ENCODE measurements around the gene GUK1. TPM values are rescaled to one million over a fixed set of nuclear protein-coding genes. Genes with fewer than 3 reads are reported as not detected.
A peak's percentile ranks its signal among the peaks of the same experiment; 100 is the strongest.

GUK1 gene
- total RNA-seq, 2 donors from 2014 or later = 233 to 245 TPM

DNA sequence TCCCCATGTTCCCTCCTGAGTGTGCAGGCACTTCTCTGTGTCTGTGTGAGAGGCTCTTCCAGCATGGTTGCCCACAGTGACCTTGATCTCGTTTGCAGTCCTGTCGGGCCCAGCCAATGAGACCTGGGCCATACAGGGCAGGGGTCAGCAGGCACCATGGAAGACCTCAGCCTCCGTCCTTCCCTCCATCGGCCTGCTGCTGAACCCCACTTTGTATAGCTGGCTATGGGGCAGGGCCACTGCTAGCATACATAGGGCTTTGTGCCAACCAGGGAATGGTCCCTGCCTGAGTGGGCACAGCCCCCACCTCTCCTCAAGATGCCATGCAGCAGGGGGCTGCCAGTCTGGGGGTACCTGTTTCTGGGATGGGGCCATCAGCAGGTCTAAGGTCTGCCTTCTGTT lies 40.7 kb upstream of the GUK1 start:
- DNase-seq (no peak), ATAC-seq (no peak)
- H3K9me3 ChIP-seq (ENCODE audit: control insufficient read depth, low read length, poor library complexity, severe bottlenecking) = peaks cover 2% of the 10 kb centered on the region
- Mint-ChIP-seq H3K4me1 (peaks cover 26% of the 10 kb centered on the region), H3K4me3 (peak overlapping the region; percentile 21), H3K27me3 (no peaks in the 10 kb centered on the region), H3K36me3 (ENCODE audit: low read depth) (peaks cover 5% of the 10 kb centered on the region), H3K27ac (peak overlapping the region; percentile 85)

DNA sequence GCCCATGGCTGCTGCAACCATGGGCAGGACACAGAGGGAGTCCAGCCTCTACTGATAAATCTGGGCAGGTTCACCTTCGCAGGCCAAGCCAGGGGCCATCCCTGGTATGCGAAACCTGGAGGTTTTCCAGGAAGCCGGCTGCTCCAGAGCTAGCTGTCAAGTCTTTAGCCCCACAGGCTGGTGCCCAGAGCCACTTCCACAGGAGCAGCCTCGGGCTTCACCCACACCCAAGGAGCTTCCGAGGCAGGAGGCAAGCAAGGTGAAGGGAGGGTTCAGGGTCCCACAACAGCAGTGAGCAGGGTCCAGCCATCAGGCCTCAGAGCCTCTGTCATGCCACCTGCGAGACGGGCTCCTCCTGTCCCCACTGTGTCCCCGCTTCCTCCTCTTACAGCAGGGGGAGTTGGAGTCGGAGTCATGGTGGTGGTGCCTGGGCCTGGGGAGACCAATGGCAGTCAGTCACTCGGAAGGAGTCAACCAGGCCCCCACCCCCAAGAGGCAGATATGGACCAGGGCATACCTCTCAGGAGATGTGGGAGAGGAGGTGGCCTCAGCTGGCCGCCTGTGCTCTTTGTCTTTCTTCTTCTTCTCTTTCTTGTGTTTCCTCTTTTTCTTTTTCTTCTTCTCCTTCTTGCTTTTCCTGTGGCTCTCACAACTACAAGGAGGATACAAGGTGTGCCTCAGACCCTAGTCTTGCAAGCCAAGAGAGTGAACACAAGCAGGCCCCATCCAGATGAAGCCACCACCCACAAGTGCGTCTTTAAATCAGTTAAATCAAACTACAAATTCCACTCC lies 39.1 kb upstream of the GUK1 start:
- Mint-ChIP-seq H3K27ac (peak overlapping the region; percentile 85), H3K4me3 (peak overlapping the region; percentile 91), H3K27me3 (no peaks in the 10 kb centered on the region), H3K4me1 (peaks cover 24% of the 10 kb centered on the region), H3K36me3 (ENCODE audit: low read depth) (peaks cover 3% of the 10 kb centered on the region)
- no peak for DNase-seq
- no peak for ATAC-seq
- no peaks in the 10 kb centered on the region for H3K9me3 ChIP-seq (ENCODE audit: control insufficient read depth, low read length, poor library complexity, severe bottlenecking)

DNA sequence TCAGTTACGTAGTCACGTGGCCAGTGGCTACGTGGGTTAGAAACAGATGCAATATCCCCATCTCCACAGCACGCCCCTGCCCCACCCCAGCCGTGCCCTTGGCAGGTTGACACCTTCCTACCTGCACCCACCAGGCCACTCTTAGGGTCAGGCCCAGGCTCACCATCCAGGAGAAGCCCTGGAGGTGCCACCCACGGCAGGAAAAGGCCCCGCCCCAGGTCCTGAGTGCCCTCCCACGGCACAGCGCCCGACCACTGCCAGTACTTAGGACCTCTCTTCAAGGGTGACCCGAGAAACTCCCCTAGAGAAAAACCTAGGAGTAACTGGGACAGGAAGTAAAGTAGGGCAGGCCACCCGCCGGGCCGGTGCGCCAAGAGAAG lies 38.5 kb upstream of the GUK1 start:
- DNase-seq (no peak), ATAC-seq (peak; percentile 14)
- Mint-ChIP-seq H3K36me3 (ENCODE audit: low read depth) (peaks cover 3% of the 10 kb centered on the region), H3K27ac (peak overlapping the region; percentile 85), H3K4me1 (peaks cover 24% of the 10 kb centered on the region), H3K27me3 (no peaks in the 10 kb centered on the region), H3K4me3 (peak overlapping the region; percentile 91)
- H3K9me3 ChIP-seq (ENCODE audit: control insufficient read depth, low read length, poor library complexity, severe bottlenecking) = no peaks in the 10 kb centered on the region

DNA sequence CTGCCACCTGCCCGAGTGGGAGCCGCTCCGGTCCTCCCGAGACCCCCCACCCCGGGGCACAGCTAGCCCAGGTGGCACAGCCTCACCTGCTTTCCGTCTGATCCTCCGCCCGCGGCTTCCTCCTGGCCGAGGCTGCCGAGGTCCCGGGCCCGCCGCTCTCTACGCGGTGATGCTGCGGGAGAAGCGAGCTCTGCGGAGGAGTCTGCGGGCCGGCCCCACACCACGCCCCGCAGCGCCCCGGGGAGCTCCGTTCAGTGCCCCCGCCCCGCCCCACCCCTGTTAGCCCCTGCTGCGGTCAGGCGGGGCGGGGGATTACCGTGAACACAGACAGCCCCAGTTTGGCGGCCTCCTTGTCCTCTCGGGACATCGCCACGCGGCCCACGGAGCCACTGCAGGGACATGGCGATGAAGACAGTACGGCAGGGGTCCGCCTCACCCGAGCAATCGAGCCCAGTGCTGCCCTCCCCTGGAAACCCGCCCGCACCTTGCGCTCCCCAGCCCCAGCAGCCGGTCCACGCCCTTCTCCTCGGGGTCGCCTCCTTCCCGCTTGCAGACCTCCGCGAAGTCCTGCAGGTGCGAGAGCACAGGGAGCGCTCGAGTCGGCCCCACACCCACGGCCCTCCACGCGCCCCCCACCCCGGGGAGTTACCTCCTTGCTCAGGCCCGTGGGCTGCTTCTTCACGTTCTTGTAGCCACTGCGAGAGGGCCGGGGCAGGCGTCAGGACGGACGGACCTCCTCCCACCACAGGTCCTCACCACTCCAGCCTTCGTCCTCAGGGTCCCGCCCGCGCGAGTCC lies 37.9 kb upstream of the GUK1 start:
- H3K27ac Mint-ChIP-seq = peak overlapping the region; percentile 85
- peaks cover 24% of the 10 kb centered on the region for H3K4me1 Mint-ChIP-seq
- no peaks in the 10 kb centered on the region for H3K9me3 ChIP-seq (ENCODE audit: control insufficient read depth, low read length, poor library complexity, severe bottlenecking)
- peak overlapping the region; percentile 91 for H3K4me3 Mint-ChIP-seq
- H3K27me3 Mint-ChIP-seq = no peaks in the 10 kb centered on the region
- DNase-seq (peak; percentile 51 to 63 (median 59)), ATAC-seq (peak; percentile 63)
- H3K36me3 Mint-ChIP-seq (ENCODE audit: low read depth) = peaks cover 3% of the 10 kb centered on the region

DNA sequence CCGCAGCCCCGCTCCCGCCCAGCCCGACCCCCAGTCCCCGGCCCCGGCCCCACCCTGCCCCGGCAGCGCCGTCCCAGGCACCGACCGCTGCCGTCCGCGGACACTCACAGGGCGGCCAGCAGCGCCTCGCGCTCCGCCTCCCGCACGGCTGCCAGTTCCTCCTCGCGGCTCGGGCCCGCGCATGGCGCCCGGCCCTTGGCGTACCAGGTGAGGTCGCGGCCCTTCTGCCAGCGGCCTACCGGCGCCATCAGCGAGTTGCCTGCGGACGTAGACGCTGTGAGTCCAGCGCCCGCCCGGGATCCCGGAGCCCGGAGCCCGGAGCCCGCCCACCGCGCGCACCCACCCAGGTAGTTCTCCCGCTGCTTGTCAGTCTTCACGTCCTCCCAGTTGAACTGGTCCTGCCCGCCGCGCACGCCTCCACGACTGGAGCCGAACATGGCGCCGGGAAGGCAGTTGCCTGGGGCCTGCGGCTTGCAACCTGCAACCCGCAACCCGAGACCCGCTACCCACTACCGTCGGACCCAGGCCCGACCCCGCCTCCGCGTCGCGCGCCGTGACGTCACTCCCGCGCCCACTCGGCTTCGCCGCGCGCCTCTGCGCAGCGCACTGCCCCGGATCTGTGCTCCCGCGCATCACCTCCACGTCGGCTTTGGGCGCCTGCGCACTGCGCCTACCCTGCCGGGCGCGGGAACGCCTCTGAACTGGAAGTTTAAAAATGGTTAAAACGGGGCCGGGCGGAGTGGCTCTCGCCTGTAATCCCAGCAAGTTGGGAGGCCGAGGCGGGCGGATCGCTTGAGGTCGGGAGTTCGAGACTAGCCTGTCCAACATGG lies 37.1 kb upstream of the GUK1 start, which contains the start of gene C1orf35:
Gene C1orf35 (minus strand): TSS at position 535 of the 830 bp plus-strand sequence. CDS start 98 bp downstream, at position 437.
- H3K27ac Mint-ChIP-seq = peak within 1 kb of the TSS; percentile 85
- H3K36me3 Mint-ChIP-seq (ENCODE audit: low read depth) = peaks cover 3% of the 10 kb centered on the region
- peak within 1 kb of the TSS; percentile 91 for H3K4me3 Mint-ChIP-seq
- H3K4me1 Mint-ChIP-seq = peaks cover 20% of the 10 kb centered on the region
- H3K9me3 ChIP-seq (ENCODE audit: control insufficient read depth, low read length, poor library complexity, severe bottlenecking) = no peaks in the 10 kb centered on the region
- DNase-seq (peak; percentile 89 to 91 (median 91)), ATAC-seq (peak; percentile 78)
- no peaks in the 10 kb centered on the region for H3K27me3 Mint-ChIP-seq

DNA sequence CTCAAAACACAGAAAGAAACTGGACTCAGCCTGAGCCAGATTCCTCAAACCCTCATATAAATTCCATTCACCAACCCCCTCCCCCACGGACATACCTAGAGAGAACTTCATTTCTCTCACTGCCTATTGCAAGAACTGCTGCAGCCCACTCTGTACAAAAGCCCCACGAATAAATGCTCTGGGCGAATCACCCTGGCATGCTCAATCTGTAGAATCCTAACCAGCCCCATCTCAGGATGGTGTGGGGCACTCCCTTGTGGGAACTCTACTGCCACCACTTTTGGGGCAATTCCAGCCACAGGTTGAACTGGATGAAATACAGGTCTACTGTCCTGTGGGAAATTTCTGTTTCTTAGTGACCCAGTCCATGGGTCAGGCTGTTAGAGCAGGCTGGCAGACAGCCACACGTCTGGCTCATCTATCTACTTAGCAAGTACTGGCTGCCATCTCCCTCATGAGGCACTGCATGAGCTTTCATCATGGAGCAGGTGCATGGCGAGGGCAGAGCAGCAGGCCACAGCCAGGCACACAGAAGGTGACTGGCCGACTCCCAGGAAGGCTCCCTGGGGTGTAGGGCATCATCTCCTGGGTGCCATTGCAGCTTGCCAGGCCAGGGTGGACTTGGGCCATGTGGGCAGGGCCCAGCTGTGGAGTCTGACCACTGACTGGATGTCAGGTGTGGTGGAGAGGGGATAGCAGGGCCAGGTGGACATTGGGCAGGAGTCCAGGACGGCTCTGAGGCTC lies 35.4 kb upstream of the GUK1 start:
- peaks cover 18% of the 10 kb centered on the region for H3K4me1 Mint-ChIP-seq
- H3K9me3 ChIP-seq (ENCODE audit: control insufficient read depth, low read length, poor library complexity, severe bottlenecking) = no peaks in the 10 kb centered on the region
- H3K36me3 Mint-ChIP-seq (ENCODE audit: low read depth) = no peaks in the 10 kb centered on the region
- DNase-seq (no peak), ATAC-seq (no peak)
- H3K27me3 Mint-ChIP-seq = no peaks in the 10 kb centered on the region
- H3K4me3 Mint-ChIP-seq = peak overlapping the region; percentile 78
- H3K27ac Mint-ChIP-seq = peak overlapping the region; percentile 85

DNA sequence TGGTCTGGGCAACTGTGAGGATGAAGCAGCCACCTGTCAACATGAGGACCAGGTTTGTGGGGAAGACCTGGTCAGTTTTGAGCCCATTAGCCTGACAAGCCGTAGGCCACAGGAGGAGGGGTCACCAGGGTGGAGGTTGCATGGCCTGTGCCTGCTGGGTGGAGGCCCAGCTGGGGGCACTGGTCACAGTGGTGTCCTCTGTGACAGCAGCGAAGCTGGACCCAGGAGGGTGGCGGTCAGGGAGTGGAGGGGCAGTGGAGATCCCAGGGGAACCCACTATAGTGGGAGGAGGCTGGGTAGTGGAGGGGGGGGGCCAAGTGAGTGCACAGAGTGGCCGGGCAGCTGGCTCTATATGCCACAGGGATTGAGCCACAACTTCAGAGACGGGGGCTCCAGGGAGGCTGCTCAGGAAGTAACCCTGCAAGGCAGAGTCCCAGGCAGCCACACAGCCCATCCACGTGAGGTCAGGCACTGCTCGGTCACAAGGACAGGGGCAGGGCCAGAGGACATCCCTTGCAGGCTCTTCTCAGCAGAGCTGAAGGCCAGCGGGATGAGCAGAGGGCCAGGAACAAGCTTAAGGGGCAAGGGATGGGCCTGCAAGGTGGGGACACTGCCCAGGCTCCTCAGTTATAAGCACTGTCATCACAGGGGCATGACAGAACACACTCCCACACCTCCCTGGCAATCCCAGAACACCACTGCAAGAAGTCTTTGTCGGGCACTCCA lies 34.6 kb upstream of the GUK1 start:
- no peak for ATAC-seq
- Mint-ChIP-seq H3K27ac (no peak overlapping the region), H3K4me3 (peak overlapping the region; percentile 33), H3K36me3 (ENCODE audit: low read depth) (no peaks in the 10 kb centered on the region), H3K4me1 (peaks cover 21% of the 10 kb centered on the region), H3K27me3 (no peaks in the 10 kb centered on the region)
- no peak for DNase-seq
- no peaks in the 10 kb centered on the region for H3K9me3 ChIP-seq (ENCODE audit: control insufficient read depth, low read length, poor library complexity, severe bottlenecking)

DNA sequence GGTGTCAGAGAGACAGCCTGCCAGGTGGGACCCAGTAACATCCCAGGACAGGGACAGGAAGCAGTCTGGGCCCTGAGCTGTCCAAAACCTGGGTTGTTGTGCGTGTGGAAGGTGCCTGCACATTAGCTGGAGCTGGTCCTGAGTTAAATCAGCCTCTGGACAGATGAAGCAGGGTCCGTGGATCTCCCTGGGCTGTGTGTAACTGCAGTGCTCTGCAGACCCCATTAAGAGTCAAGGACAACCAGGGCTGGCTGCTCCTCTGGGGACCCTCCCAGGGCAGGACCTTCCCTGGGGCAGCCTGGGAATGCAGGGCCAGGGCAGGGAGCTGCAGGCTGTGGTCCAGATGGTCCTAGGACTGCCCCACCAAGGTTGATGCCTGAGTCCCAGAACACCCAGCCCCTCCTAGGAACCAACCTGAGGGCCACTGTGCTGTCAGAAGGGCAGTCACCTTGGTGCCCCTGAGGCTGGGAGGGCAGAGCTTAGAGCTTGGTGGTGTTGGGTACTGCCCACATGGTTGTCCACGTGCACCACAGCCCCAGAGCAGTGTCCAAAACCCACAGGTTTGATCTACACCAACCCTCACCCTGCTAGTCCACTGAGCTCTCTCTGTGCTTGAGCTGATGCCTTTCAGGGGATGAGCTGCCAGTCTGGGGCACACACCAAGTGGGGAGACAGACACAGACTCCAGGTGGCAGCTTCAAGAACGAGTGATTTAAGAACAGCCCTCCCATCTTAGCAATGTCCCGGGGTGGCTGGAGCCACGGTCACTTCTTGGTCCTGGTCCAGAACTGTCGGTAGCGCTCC lies 33.9 kb upstream of the GUK1 start:
- ATAC-seq (no peak), DNase-seq (no peak)
- Mint-ChIP-seq H3K27me3 (no peaks in the 10 kb centered on the region), H3K36me3 (ENCODE audit: low read depth) (no peaks in the 10 kb centered on the region), H3K4me3 (no peak overlapping the region), H3K27ac (no peak overlapping the region), H3K4me1 (peaks cover 17% of the 10 kb centered on the region)
- H3K9me3 ChIP-seq (ENCODE audit: control insufficient read depth, low read length, poor library complexity, severe bottlenecking) = no peaks in the 10 kb centered on the region

DNA sequence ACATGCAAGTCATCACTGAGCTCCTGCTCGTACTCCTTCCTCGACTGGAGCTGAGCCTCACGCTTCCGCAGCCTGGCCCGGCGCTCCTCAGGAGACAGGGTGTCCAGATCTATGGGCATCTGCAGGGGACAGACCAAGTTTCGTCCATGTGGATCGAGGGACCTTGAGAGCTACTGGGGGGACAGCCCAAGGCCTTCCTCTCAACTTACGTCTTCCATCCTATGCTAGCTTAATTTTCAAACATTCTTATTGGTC lies 33.4 kb upstream of the GUK1 start:
- ATAC-seq (no peak), DNase-seq (no peak)
- Mint-ChIP-seq H3K4me3 (no peak overlapping the region), H3K27me3 (no peaks in the 10 kb centered on the region), H3K36me3 (ENCODE audit: low read depth) (no peaks in the 10 kb centered on the region), H3K4me1 (peaks cover 12% of the 10 kb centered on the region), H3K27ac (no peak overlapping the region)
- H3K9me3 ChIP-seq (ENCODE audit: control insufficient read depth, low read length, poor library complexity, severe bottlenecking) = no peaks in the 10 kb centered on the region

DNA sequence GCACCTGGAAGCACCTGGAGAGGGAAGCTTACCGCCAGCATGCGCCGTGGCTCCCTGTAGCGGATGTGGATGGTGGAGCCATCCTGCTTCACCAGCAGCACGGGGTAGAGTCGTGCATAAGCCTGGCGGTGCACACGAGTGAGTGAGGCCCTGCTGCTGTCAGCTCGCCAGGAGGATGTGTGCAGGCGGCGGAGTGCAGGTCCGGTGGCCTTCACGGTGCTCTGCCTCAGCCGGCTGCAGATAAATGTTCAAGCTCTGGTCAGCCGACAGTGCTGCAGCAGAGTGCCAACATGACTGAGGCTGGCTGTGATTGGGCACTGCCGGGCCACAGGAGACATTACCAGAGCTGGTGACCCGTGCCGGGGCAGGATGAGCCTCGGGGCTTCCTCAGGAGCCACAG lies 32.4 kb upstream of the GUK1 start:
- ATAC-seq (no peak), DNase-seq (no peak)
- peak overlapping the region; percentile 95 for H3K4me3 Mint-ChIP-seq
- H3K4me1 Mint-ChIP-seq = peaks cover 12% of the 10 kb centered on the region
- no peaks in the 10 kb centered on the region for H3K9me3 ChIP-seq (ENCODE audit: control insufficient read depth, low read length, poor library complexity, severe bottlenecking)
- no peaks in the 10 kb centered on the region for H3K36me3 Mint-ChIP-seq (ENCODE audit: low read depth)
- H3K27me3 Mint-ChIP-seq = no peaks in the 10 kb centered on the region
- peak overlapping the region; percentile 19 for H3K27ac Mint-ChIP-seq

DNA sequence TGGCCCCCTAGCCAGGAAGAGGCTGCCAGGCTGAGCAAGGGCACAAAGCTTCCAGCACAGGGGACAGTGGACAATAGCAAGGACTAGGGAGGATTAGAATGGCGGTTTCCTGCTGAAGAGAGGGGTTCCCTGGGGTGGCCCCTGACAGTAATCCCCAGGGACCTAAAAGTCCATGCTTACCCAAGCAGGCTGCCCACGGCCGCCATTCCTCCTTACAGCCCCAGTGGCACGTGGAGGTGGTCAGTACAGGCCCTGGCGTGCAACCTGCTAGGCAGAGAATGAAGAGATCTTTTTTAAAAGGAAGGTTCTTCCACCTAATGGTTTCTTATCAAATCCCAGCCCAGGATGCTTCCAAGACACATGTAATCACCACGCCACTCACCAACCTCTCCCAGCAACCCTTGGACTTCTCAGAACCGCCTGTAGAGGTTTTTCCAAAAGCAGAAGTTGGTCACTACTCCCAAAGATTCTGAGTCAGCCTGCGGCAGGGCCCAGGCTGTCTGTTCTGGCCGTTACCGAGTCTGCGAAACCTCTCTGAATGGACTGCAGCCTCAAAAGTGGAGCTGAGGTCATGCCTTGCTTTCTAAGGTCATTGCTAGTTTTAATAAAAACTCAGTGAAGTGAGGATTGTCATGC lies 31.9 kb upstream of the GUK1 start:
- no peak for ATAC-seq
- no peak for DNase-seq

More for the DNA sequence above, 31.9 kb upstream of the GUK1 start:
- Mint-ChIP-seq H3K4me1 (peaks cover 11% of the 10 kb centered on the region), H3K36me3 (ENCODE audit: low read depth) (no peaks in the 10 kb centered on the region), H3K4me3 (peak overlapping the region; percentile 95), H3K27me3 (no peaks in the 10 kb centered on the region), H3K27ac (no peak overlapping the region)
- H3K9me3 ChIP-seq (ENCODE audit: control insufficient read depth, low read length, poor library complexity, severe bottlenecking) = no peaks in the 10 kb centered on the region
